Peyer's patch (tissue), 4 donors: ENCODE data around the gene RNASE12. TPM values are rescaled to one million over a fixed set of nuclear protein-coding genes. Genes with fewer than 3 reads are reported as not detected.

Source experiments
- DNase-seq, 3 donors: peaks; one replicate each; pipeline ENCODE4 v3.0.0-alpha.2; 2017 to 2019
- H3K27ac ChIP-seq, 4 donors: fragments of 200-600 bp; sonication (generic); one replicate each; pipeline ENCODE4 v1.5.1; 2016 to 2019
- H3K27me3 ChIP-seq, 2 donors: fragments of 200-600 bp; sonication (generic); one replicate each; pipeline ENCODE4 v1.5.1; 2019
- H3K36me3 ChIP-seq, 3 donors: fragments of 200-600 bp; sonication (generic); one replicate each; pipeline ENCODE4 v1.5.1; 2016 to 2019
- H3K4me1 ChIP-seq, 4 donors: fragments of 200-600 bp; sonication (generic); one replicate each; pipeline ENCODE4 v1.5.1; 2016 to 2019
- H3K4me3 ChIP-seq, 4 donors: fragments of 200-600 bp; sonication (generic); 1 replicate in 3 of 4; 2 replicates in 1 of 4; pipeline ENCODE4 v1.5.1; 2016 to 2019; ENCODE audit warnings: mild to moderate bottlenecking in 1 of 4
- H3K9me3 ChIP-seq, 4 donors: fragments of 200-600 bp; sonication (generic); one replicate each; pipeline ENCODE4 v1.5.1; 2016 to 2019; ENCODE audit warnings: mild to moderate bottlenecking in 1 of 4
- CTCF ChIP-seq, 6 experiments: fragments of 450-650 bp in 4 of 6; fragments of 200-600 bp in 2 of 6; sonication (generic) in 1 of 6; IDR thresholded peaks; one replicate each; pipeline ENCODE4 v1.5.1; 2017 to 2019; ENCODE audit warnings: antibody characterized with exemption in 6 of 6, mild to moderate bottlenecking in 3 of 6, moderate library complexity in 1 of 6
- POLR2A ChIP-seq, 2 donors: fragments of 450-650 bp; IDR thresholded peaks; one replicate each; pipeline ENCODE4 v1.5.1; 2017; ENCODE audit warnings: antibody characterized with exemption in 2 of 2, mild to moderate bottlenecking in 2 of 2, moderate library complexity in 2 of 2
- total RNA-seq, 4 donors: library from RNA; depleted of rRNA; stranded (reverse); fragments of >200 nt; gene quantifications; one replicate each; pipeline ENCODE4 v1.1.0, GENCODE V29; 2016

Gene RNASE12
- total RNA-seq, 4 donors from 2014 or later: not detected

- no peak overlapping the region for H3K27ac ChIP-seq
- H3K4me1 ChIP-seq: no peaks in the 10 kb centered on the region
- no peaks in the 10 kb centered on the region for H3K36me3 ChIP-seq
- no peaks in the 10 kb centered on the region for H3K27me3 ChIP-seq
- no peak overlapping the region for H3K4me3 ChIP-seq
- no peaks in the 10 kb centered on the region for H3K9me3 ChIP-seq
- DNase-seq: no peak
- no peak for TF ChIP-seq POLR2A (IDR thresholded peaks at IDR 0.05)
- TF ChIP-seq CTCF (IDR thresholded peaks at IDR 0.05): no peak
These were observed 34.5 kb downstream of the RNASE12 start for GRCh38 chr14:20556500-20557211.

GRCh38 chr14:20555845-20556244 is 35.3 kb downstream of the RNASE12 start:
- DNase-seq: no peak
- no peak overlapping the region for H3K27ac ChIP-seq
- H3K9me3 ChIP-seq: no peaks in the 10 kb centered on the region
- H3K4me1 ChIP-seq: no peaks in the 10 kb centered on the region
- H3K4me3 ChIP-seq: no peak overlapping the region
- H3K27me3 ChIP-seq: no peaks in the 10 kb centered on the region
- no peaks in the 10 kb centered on the region for H3K36me3 ChIP-seq
- TF ChIP-seq CTCF (IDR thresholded peaks at IDR 0.05): no peak
- no peak for TF ChIP-seq POLR2A (IDR thresholded peaks at IDR 0.05)

GRCh38 chr14:20553024-20553423 is 38.2 kb downstream of the RNASE12 start:
- Histone ChIP-seq H3K27me3 (no peaks in the 10 kb centered on the region), H3K4me3 (no peak overlapping the region), H3K36me3 (no peaks in the 10 kb centered on the region), H3K4me1 (no peaks in the 10 kb centered on the region), H3K9me3 (no peaks in the 10 kb centered on the region), H3K27ac (no peak overlapping the region)
- TF ChIP-seq CTCF (IDR thresholded peaks at IDR 0.05): no peak
- no peak for TF ChIP-seq POLR2A (IDR thresholded peaks at IDR 0.05)
- no peak for DNase-seq

- Histone ChIP-seq H3K27me3 (no peaks in the 10 kb centered on the region), H3K4me1 (no peaks in the 10 kb centered on the region), H3K36me3 (no peaks in the 10 kb centered on the region), H3K9me3 (no peaks in the 10 kb centered on the region), H3K27ac (no peak overlapping the region), H3K4me3 (no peak overlapping the region)
- no peak for DNase-seq
- no peak for TF ChIP-seq POLR2A (IDR thresholded peaks at IDR 0.05)
- TF ChIP-seq CTCF (IDR thresholded peaks at IDR 0.05): no peak
These were observed 39.6 kb downstream of the RNASE12 start for GRCh38 chr14:20551606-20552005.

- Histone ChIP-seq H3K27ac (no peak overlapping the region), H3K4me3 (no peak overlapping the region), H3K4me1 (no peaks in the 10 kb centered on the region), H3K36me3 (no peaks in the 10 kb centered on the region), H3K9me3 (no peaks in the 10 kb centered on the region), H3K27me3 (no peaks in the 10 kb centered on the region)
- no peak for DNase-seq
- no peak for TF ChIP-seq POLR2A (IDR thresholded peaks at IDR 0.05)
- no peak for TF ChIP-seq CTCF (IDR thresholded peaks at IDR 0.05)
These were observed 40.2 kb downstream of the RNASE12 start for GRCh38 chr14:20550926-20551325.
